NCI-H1092 (cell line): ENCODE data around the gene RHBDL3.
"Not testable (repeated sequence)": the region's sequence is repeated elsewhere in the genome, so short reads cannot be mapped to it uniquely, and the experiment has no call there.

Experiments
- DNase-seq: peaks from one replicate; lab custom pipeline; 2025; lab: John Stamatoyannopoulos, UW

RHBDL3 gene

DNA sequence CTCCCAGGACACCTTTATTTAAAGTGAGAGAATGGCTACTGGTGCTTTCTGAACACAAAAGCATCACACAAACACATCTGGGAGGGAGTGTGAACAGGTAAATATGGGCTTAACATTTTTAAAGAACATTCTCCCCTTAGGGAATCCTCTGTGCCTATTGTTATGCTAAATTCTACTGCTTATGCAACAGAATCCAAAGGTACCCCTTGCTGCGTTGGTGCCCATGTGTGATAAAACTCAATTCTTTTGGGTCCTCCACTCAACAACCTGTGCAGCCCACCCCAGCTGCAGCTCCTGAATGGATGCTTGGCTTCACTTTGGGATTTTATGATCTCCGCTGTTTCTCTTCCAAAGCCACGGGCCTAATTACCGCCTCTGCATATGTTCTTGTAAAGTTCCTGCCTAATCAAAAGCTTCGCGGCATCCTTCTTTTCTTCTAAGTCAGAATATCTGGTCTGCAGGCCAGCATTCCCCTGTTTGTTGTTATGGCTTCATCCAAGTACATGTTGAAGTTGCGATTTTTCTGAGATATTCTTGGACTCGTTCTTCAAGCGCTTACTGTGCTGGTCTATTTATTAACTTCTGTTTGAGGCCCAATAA, 23.9 kb downstream of the RHBDL3 start:
- DNase-seq, result no peak

- DNase-seq, result no peak
These were observed 26.5 kb downstream of the RHBDL3 start for GRCh38 chr17:32292094-32292493.

DNA sequence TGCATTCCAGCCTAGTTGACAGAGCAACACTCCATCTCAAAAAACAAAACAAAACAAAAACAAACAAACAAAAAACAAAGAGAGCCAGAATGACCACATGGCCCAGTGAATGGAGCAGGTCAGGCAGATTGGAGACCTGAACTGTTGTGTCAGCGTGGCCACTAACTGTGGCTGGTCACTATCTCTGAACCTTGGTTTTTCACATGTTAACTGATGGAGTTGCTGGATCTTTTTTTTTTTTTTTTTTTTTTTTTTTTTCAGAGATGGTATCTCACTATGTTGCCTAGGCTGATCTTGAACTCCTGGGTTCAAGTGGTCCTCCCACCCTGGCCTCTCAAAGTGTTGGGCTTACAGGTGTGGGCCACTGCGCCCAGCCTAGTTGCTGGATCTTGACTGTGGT, 31.8 kb downstream of the RHBDL3 start:
- DNase-seq, result no peak

GRCh38 chr17:32297860-32298259, 32.2 kb downstream of the RHBDL3 start:
- no peak for DNase-seq

GRCh38 chr17:32298298-32298697, 32.7 kb downstream of the RHBDL3 start:
- no peak for DNase-seq

GRCh38 chr17:32298721-32299579, 33.3 kb downstream of the RHBDL3 start:
- no peak for DNase-seq

DNA sequence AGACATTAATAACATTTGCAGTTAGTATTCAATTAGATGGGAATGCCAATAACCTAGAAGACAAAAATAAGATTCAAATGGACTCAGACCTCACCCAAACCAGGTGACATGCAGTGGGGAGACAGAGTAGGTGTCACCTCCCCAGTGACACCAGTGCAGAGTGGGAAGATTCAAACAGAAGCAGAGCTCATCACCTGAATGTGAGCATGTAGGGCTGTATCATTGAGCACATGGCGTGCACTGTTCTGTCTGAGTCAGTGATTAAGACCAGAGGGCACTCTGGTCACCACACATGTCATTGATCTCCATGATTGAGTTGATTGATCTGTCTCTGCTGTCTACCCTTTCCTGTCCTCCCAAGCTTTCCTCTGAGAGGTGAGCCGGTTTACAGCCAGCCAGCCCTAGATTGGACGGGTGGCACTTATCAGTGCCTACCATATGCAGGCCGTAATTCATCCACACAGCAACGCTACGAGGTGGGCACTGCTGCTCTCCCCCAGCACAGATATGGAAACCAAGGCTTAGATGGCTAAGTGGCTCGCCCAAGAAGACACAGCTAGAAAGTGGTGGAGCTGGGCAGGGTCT, 34.0 kb downstream of the RHBDL3 start:
- DNase-seq, result no peak

GRCh38 chr17:32302037-32302436, 36.4 kb downstream of the RHBDL3 start:
- DNase-seq, result no peak

- DNase-seq, result no peak
These were observed 37.4 kb downstream of the RHBDL3 start for GRCh38 chr17:32302860-32303649.

DNA sequence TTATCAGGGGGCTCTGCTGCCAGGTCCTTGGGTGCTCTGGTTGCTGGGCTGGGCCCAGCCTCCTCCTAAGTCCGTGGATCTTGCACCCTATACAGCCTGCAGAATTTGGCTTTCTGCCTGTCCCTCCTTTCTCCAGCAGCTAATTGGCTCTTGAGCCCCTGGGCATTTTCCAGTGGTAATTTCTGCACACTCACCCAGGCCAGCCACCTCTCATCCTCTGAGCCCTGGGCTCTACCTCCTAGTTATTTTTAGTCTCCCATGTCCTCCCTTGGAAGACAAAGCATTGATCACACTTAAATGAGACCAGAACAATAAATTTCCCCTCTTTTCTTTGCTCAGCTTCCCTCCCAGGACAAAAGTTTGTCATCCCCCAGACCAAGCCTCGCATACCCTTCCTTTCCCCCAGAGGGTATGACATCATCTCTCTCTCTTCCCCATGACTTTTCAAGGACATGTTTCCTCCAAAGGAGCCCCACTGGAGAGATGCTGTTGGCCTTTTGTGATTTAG, 38.2 kb downstream of the RHBDL3 start:
- DNase-seq, result peak; percentile 60

GRCh38 chr17:32305049-32305448, 39.4 kb downstream of the RHBDL3 start:
- DNase-seq, result no peak

GRCh38 chr17:32307658-32308057, 42.0 kb downstream of the RHBDL3 start:
- DNase-seq, result no peak

- DNase-seq, result no peak
These were observed 45.5 kb downstream of the RHBDL3 start for GRCh38 chr17:32311028-32311536.

- DNase-seq, result no peak
These were observed 49.0 kb downstream of the RHBDL3 start for GRCh38 chr17:32314636-32315035.

GRCh38 chr17:32315171-32315570, 49.5 kb downstream of the RHBDL3 start:
- DNase-seq, result no peak

- not testable (repeated sequence) for DNase-seq
These were observed 51.0 kb downstream of the RHBDL3 start for GRCh38 chr17:32316653-32317052.

DNA sequence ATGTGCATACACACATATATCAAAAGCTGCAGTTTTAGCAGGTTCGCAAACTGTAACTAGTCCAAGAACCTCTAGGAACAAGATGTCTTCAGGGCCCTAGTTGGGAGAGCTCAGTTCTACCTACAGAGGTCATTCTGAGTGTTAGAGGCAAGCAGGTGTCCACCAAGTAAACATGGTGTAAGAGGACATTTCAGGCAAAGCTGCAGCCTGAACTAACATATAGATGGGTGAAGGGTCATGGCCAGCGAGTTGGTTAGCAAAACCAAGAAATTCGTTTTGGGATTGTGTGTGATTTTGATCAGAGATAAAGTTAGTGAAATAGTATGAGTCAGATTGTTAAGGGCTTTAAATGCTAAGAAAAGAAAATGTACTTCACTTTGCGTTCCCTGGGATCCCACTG, 51.7 kb downstream of the RHBDL3 start:
- DNase-seq, result no peak

GRCh38 chr17:32318071-32318470, 52.4 kb downstream of the RHBDL3 start:
- no peak for DNase-seq

- DNase-seq, result peak; percentile 62
These were observed 53.9 kb downstream of the RHBDL3 start for GRCh38 chr17:32319548-32319905.

- DNase-seq, result not testable (repeated sequence)
These were observed 54.4 kb downstream of the RHBDL3 start for GRCh38 chr17:32320080-32320479.

- no peak for DNase-seq
These were observed 55.2 kb downstream of the RHBDL3 start for GRCh38 chr17:32320847-32321246.

- DNase-seq, result no peak
These were observed 57.4 kb downstream of the RHBDL3 start for GRCh38 chr17:32323046-32323445.
